MCF 10A (cell line): ENCODE measurements around the gene SAA2. TPM values are rescaled to one million over a fixed set of nuclear protein-coding genes. Genes with fewer than 3 reads are reported as not detected.

ENCODE experiments used
- BruUV-seq: library from RNA; stranded (reverse); fragments of 400-500 nt; replicated peaks from 2 replicates; lab custom pipeline; 2021; lab: Mats Ljungman, UMichigan
- CTCF ChIA-PET: fragments of 300-600 bp; sonication (Branson Sonifier 250); formaldehyde crosslinking; extraction: SDS; loops from one replicate; lab custom pipeline; 2021; ENCODE audit warnings: antibody characterized with exemption, inconsistent platforms; lab: Yijun Ruan, JAX
- POLR2A ChIA-PET: fragments of 300-600, 350-650 bp; sonication (Branson Sonifier 250); formaldehyde crosslinking; extraction: SDS; loops from one replicate; lab custom pipeline; 2020; ENCODE audit warnings: antibody characterized with exemption, inconsistent platforms; lab: Yijun Ruan, JAX
- DNase-seq: peaks from one replicate; pipeline ENCODE4 v3.0.0-alpha.2; 2018; ENCODE audit not compliant: unreplicated experiment
- H3K27ac Mint-ChIP-seq: one replicate; pipeline ENCODE4 v1.8.0; 2022; ENCODE audit warnings: mild to moderate bottlenecking, low read depth, mixed read lengths; ENCODE audit not compliant: unreplicated experiment
- H3K27me3 Mint-ChIP-seq: one replicate; pipeline ENCODE4 v1.8.0; 2022; ENCODE audit warnings: mixed read lengths; ENCODE audit not compliant: insufficient read depth, unreplicated experiment
- H3K36me3 Mint-ChIP-seq: one replicate; pipeline ENCODE4 v1.8.0; 2022; ENCODE audit warnings: mild to moderate bottlenecking, moderate library complexity, mixed read lengths; ENCODE audit not compliant: insufficient read depth, unreplicated experiment
- H3K4me1 Mint-ChIP-seq: one replicate; pipeline ENCODE4 v1.8.0; 2022; ENCODE audit warnings: mixed read lengths; ENCODE audit not compliant: insufficient read depth, unreplicated experiment
- H3K4me3 Mint-ChIP-seq: one replicate; pipeline ENCODE4 v1.8.0; 2022; ENCODE audit warnings: mild to moderate bottlenecking, moderate library complexity, mixed read lengths; ENCODE audit not compliant: unreplicated experiment
- H3K9me3 Mint-ChIP-seq: one replicate; pipeline ENCODE4 v1.8.0; 2022; ENCODE audit warnings: mixed read lengths; ENCODE audit not compliant: unreplicated experiment
- intact Hi-C: fragments of 100-400 bp; cut with micrococcal nuclease; formaldehyde crosslinking; loops from 2 replicates; pipeline ENCODE4 v1.14.1; 2022
- total RNA-seq: library from RNA; stranded (reverse); gene quantifications from 2 replicates; pipeline ENCODE4 v1.2.3, GENCODE V29; 2022
- TF ChIP-seq, protein P1 (sequence below): fragments of 200-600 bp; IDR thresholded peaks from one replicate; pipeline ENCODE4 v1.8.0; 2022; ENCODE audit warnings: antibody characterized with exemption, mild to moderate bottlenecking; ENCODE audit not compliant: unreplicated experiment

SAA2 gene
- total RNA-seq, 1 experiment from 2014 or later: 12.7 TPM

DNA sequence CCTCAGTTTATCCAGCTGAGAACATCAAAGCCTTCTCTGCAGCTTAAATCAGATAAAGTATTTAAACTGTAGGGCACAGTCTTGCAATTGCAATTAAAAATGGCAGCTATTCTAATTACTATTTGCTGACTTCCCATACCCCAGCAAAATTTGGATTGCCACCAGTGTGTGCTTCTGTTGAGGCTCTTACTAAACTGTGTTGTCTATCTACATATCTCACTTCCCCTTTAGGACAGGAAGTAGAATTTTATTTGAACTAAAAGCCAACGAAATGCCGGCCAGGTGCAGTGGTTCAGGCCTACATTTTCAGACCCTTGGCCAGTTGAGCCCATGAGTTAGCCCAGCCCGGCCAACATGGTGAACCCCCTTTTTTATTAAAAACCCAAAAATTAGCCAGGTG is 19.0 kb downstream of the SAA2 start:
- ChIA-PET CTCF (interaction anchor here (0.7 to 0.9 kb wide), 2 partner anchors 13 to 14 kb away, joined by 3 read pairs; no protein-coding TSS in a partner anchor), POLR2A (no interaction called here)
- BruUV-seq: no TSS peak
- Mint-ChIP-seq H3K27ac (no peak overlapping the region), H3K27me3 (peaks cover 10% of the 10 kb centered on the region), H3K4me3 (no peak overlapping the region), H3K9me3 (no peaks in the 10 kb centered on the region), H3K36me3 (no peaks in the 10 kb centered on the region), H3K4me1 (no peaks in the 10 kb centered on the region)
- TF ChIP-seq, protein P1, sequence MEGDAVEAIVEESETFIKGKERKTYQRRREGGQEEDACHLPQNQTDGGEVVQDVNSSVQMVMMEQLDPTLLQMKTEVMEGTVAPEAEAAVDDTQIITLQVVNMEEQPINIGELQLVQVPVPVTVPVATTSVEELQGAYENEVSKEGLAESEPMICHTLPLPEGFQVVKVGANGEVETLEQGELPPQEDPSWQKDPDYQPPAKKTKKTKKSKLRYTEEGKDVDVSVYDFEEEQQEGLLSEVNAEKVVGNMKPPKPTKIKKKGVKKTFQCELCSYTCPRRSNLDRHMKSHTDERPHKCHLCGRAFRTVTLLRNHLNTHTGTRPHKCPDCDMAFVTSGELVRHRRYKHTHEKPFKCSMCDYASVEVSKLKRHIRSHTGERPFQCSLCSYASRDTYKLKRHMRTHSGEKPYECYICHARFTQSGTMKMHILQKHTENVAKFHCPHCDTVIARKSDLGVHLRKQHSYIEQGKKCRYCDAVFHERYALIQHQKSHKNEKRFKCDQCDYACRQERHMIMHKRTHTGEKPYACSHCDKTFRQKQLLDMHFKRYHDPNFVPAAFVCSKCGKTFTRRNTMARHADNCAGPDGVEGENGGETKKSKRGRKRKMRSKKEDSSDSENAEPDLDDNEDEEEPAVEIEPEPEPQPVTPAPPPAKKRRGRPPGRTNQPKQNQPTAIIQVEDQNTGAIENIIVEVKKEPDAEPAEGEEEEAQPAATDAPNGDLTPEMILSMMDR: no peak
- intact Hi-C loops: no loop called here
- DNase-seq: no peak

DNA sequence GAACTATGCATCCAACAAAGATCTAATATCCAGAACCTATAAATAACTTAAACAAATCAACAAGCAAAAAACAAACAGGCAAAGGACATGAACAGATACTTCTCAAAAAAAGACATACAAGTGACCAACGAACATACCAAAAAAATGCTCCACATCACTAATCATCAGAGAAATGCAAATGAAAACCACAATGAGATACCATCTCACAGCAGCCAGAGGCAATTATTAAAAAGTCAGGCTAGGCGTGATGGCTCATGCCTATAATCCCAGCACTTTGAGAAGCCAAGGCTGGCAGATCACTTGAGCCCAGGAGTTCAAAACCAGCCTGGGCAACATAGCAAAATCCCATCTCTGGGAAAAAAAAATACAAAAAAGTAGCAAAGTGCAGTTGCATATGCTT is 22.6 kb downstream of the SAA2 start:
- Mint-ChIP-seq H3K27me3 (peaks cover 2% of the 10 kb centered on the region), H3K9me3 (no peaks in the 10 kb centered on the region)
- DNase-seq: no peak

DNA sequence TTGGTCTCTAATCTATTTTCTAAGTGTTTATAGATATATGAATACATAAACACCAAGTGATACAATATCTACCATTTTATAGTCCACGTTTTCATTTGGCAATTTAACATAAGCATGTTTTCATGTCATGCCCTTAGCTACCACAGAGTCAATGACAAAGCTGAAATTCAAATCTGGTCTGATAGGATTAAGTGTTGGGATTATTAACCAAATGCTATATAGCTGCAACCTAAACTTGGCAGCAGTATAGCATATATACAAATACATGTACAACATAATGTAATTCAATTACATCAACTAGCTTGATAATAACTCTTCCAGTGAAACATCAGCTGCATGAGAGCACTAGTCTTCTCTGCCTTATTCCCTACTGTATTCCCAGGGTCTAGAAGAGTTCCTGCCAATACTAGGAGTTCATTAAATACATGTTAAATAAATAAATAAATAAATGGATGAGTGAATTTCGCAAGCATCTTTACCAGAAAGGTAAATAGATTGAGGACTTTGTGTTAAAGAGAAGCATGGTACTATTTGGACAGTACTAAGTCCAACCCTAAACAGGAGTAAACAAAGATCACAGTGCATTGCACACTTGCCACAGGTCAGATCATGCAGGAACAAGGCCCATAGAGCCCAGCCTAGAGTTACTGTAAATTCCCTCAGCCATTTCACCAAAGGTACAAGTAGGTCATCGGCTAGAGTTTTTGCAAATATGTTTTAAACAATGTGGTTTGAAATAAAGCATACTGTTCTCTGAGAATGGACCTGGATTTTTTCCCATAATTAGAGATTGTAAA is 24.7 kb downstream of the SAA2 start:
- H3K4me1 Mint-ChIP-seq: no peaks in the 10 kb centered on the region
- no peak overlapping the region for H3K4me3 Mint-ChIP-seq
- TF ChIP-seq, protein P1: no peak
- no TSS peak for BruUV-seq
- H3K27me3 Mint-ChIP-seq: peaks cover 23% of the 10 kb centered on the region
- ChIA-PET POLR2A (no interaction called here), CTCF (interaction anchor here (0.9 to 1.9 kb wide), 2 partner anchors 20 to 108 kb away, joined by 4 to 6 read pairs; no protein-coding TSS in a partner anchor)
- no peaks in the 10 kb centered on the region for H3K9me3 Mint-ChIP-seq
- no peak for DNase-seq
- intact Hi-C loops: no loop called here
- no peak overlapping the region for H3K27ac Mint-ChIP-seq
- H3K36me3 Mint-ChIP-seq: no peaks in the 10 kb centered on the region

More for the DNA sequence above, 22.6 kb downstream of the SAA2 start:
- Mint-ChIP-seq H3K36me3 (no peaks in the 10 kb centered on the region), H3K4me1 (no peaks in the 10 kb centered on the region), H3K27ac (no peak overlapping the region), H3K4me3 (no peak overlapping the region)
- TF ChIP-seq, protein P1: no peak
- no TSS peak for BruUV-seq
- ChIA-PET CTCF (interaction anchor here (1.3 kb wide), 1 partner anchor 9 kb away, joined by 3 read pairs; no protein-coding TSS in a partner anchor), POLR2A (interaction anchor here (0.6 kb wide), 1 partner anchor 62 kb away, joined by 3 read pairs; no protein-coding TSS in a partner anchor)
- intact Hi-C loops: no loop called here

DNA sequence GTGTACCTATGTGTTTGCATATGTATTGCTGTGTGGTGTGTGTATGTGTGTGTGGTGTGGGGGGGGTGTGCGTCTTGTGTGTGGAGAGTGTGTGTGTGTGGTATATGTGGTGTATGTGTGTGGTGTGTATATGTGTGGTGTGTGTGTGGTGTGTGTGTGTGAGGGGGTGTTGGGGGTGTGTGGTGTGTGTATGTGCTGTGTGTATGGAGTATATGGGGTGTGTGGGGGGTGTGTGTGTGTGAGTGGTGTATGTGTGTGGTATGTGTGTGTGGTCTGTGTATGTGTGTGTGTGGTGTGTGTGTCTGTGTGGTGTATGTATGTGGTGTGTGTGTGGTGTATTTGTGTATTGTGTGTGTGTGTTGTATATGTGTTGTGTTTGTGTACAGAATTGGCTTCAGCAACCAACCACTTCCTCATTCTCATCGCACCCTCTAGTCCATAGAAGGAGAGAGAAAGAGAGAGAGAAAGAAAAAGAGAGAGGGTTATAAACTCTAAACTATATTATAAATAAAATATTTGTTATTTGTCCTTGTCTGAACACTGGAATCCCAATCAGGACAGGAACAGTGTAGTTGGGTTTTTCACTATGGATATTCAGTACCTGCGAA is 25.6 kb downstream of the SAA2 start:
- POLR2A ChIA-PET: no interaction called here

More for the DNA sequence above, 25.6 kb downstream of the SAA2 start:
- Mint-ChIP-seq H3K4me3 (no peak overlapping the region), H3K4me1 (no peaks in the 10 kb centered on the region), H3K9me3 (no peaks in the 10 kb centered on the region), H3K27ac (no peak overlapping the region), H3K27me3 (peaks cover 32% of the 10 kb centered on the region), H3K36me3 (no peaks in the 10 kb centered on the region)
- TF ChIP-seq, protein P1: no peak
- intact Hi-C loops: no loop called here
- DNase-seq: no peak
- CTCF ChIA-PET: interaction anchor here (0.9 to 1.9 kb wide), 2 partner anchors 21 to 108 kb away, joined by 4 to 6 read pairs; no protein-coding TSS in a partner anchor
- BruUV-seq: no TSS peak
